Astrocyte of the cerebellum (primary cell): ENCODE data around the gene SERPINB1.

Experiments
- DNase-seq: peaks from one replicate; pipeline ENCODE4 v3.0.0-alpha.2; 2011; ENCODE audit warnings: low read depth
- H3K4me3 ChIP-seq: 2 replicates; pipeline ENCODE4 v1.5.1; 2011; ENCODE audit warnings: mild to moderate bottlenecking, low read depth, low read length, moderate library complexity
- CTCF ChIP-seq: IDR thresholded peaks from 2 replicates; pipeline ENCODE4 v1.5.1; 2012; ENCODE audit warnings: low read length, low read depth, moderate library complexity, mild to moderate bottlenecking; ENCODE audit errors: missing control alignments
- in situ Hi-C: cut with HindIII; loops from 2 replicates; pipeline ENCODE4 v1.10.0; 2017; ENCODE audit warnings: low sequenced_read_pairs

Gene SERPINB1

GRCh38 chr6:2844008-2844407 is 2.3 kb upstream of the SERPINB1 start:
- in situ Hi-C loops = loop anchor here (5.0 to 10.0 kb wide), 2 partner anchors 49 to 88 kb away; no protein-coding TSS in a partner anchor
- DNase-seq = no peak
- TF ChIP-seq CTCF = no peak
- no peak overlapping the region for H3K4me3 ChIP-seq

GRCh38 chr6:2843138-2843740 is 1.6 kb upstream of the SERPINB1 start:
- in situ Hi-C loops = loop anchor here (5.0 to 10.0 kb wide), 2 partner anchors 48 to 89 kb away; no protein-coding TSS in a partner anchor
- no peak for TF ChIP-seq CTCF
- H3K4me3 ChIP-seq = no peak overlapping the region
- no peak for DNase-seq

GRCh38 chr6:2842139-2842552 is 483 bp upstream of the SERPINB1 start:
- H3K4me3 ChIP-seq = peak overlapping the region; percentile 36
- DNase-seq = no peak
- TF ChIP-seq CTCF = no peak
- in situ Hi-C loops = loop anchor here (5.0 to 10.0 kb wide), 2 partner anchors 47 to 90 kb away; no protein-coding TSS in a partner anchor

- no peak overlapping the region for H3K4me3 ChIP-seq
- DNase-seq = no peak
- in situ Hi-C loops = loop anchor here (5.0 to 10.0 kb wide), 2 partner anchors 46 to 92 kb away; no protein-coding TSS in a partner anchor
- TF ChIP-seq CTCF = no peak
Measured at GRCh38 chr6:2840749-2841061, 958 bp downstream of the SERPINB1 start.

GRCh38 chr6:2839982-2840748 is 1.5 kb downstream of the SERPINB1 start:
- in situ Hi-C loops = loop anchor here (5.0 to 10.0 kb wide), 2 partner anchors 45 to 92 kb away; no protein-coding TSS in a partner anchor
- TF ChIP-seq CTCF = no peak
- H3K4me3 ChIP-seq = no peak overlapping the region

GRCh38 chr6:2839195-2839981 is 2.3 kb downstream of the SERPINB1 start:
- H3K4me3 ChIP-seq = no peak overlapping the region
- in situ Hi-C loops = no loop called here
- TF ChIP-seq CTCF = no peak
- DNase-seq = no peak

More at GRCh38 chr6:2839982-2840748, 1.5 kb downstream of the SERPINB1 start:
- no peak for DNase-seq
